IMR-90 (cell line): ENCODE measurements around the gene EVI5. TPM values are rescaled to one million over a fixed set of nuclear protein-coding genes. Genes with fewer than 3 reads are reported as not detected.

Experiments
- ATAC-seq: fragments of 200-7000 bp; cut with Tn5 transposase; 2 replicates; pipeline ENCODE4 v1.9.1; 2020; ENCODE audit warnings: low read depth, mild to moderate bottlenecking, moderate library complexity
- BruUV-seq: library from RNA; stranded (reverse); fragments of 400-500 nt; replicated peaks from 2 replicates; lab custom pipeline; 2021; lab: Mats Ljungman, UMichigan
- CTCF ChIA-PET: fragments of 300-600 bp; formaldehyde crosslinking; extraction: SDS; loops from one replicate; lab custom pipeline; 2021; ENCODE audit warnings: antibody characterized with exemption; lab: Yijun Ruan, JAX
- POLR2A ChIA-PET: fragments of 300-600 bp; sonication (Branson Sonifier 250); formaldehyde crosslinking; loops from one replicate; lab custom pipeline; 2022; ENCODE audit warnings: antibody characterized with exemption; ENCODE audit not compliant: unreplicated experiment; lab: Charles Lee
- DNase-seq: peaks from one replicate; pipeline ENCODE4 v3.0.0; 2013
- H2AFZ ChIP-seq: replicated peaks from 2 replicates; pipeline ENCODE3; 2013; ENCODE audit warnings: low read length, mild to moderate bottlenecking; ENCODE audit not compliant: poor library complexity
- H2AK5ac ChIP-seq: 2 replicates; pipeline ENCODE4 v1.6.1; 2013; ENCODE audit warnings: low read depth, low read length, inconsistent platforms
- H2AK9ac ChIP-seq: replicated peaks from 2 replicates; pipeline ENCODE3; 2013; ENCODE audit warnings: mild to moderate bottlenecking, low read depth, low read length, moderate library complexity; ENCODE audit not compliant: poor library complexity
- H2BK120ac ChIP-seq: 2 replicates; pipeline ENCODE4 v1.6.1; 2013; ENCODE audit warnings: low read depth, low read length, inconsistent platforms
- H2BK15ac ChIP-seq: 3 replicates; pipeline ENCODE4 v1.6.1; 2013; ENCODE audit warnings: low read depth, low read length, inconsistent platforms
- H2BK20ac ChIP-seq: 2 replicates; pipeline ENCODE4 v1.6.1; 2013; ENCODE audit warnings: low read depth, mild to moderate bottlenecking, inconsistent platforms, low read length, moderate library complexity
- H2BK5ac ChIP-seq: 2 replicates; pipeline ENCODE4 v1.6.1; 2013; ENCODE audit warnings: mild to moderate bottlenecking, low read depth, low read length, inconsistent platforms; ENCODE audit not compliant: poor library complexity, severe bottlenecking
- H3K14ac ChIP-seq: replicated peaks from 2 replicates; pipeline ENCODE4 v1.6.1; 2013; ENCODE audit warnings: low read depth, low read length, inconsistent platforms
- H3K18ac ChIP-seq: 2 replicates; pipeline ENCODE4 v1.6.1; 2013; ENCODE audit warnings: low read depth, low read length, control low read depth
- H3K23ac ChIP-seq: 2 replicates; pipeline ENCODE4 v1.6.1; 2013; ENCODE audit warnings: low read depth, low read length, inconsistent platforms
- H3K27ac ChIP-seq: 2 replicates; pipeline ENCODE4 v1.5.1; 2013; ENCODE audit warnings: mild to moderate bottlenecking, control low read depth, low read length; ENCODE audit not compliant: insufficient read depth
- H3K27me3 ChIP-seq: 2 replicates; pipeline ENCODE4 v1.6.1; 2013; ENCODE audit warnings: low read length; ENCODE audit not compliant: control insufficient read depth, insufficient read depth
- H3K36me3 ChIP-seq: 2 replicates; pipeline ENCODE4 v1.6.1; 2013; ENCODE audit warnings: low read length, mixed read lengths; ENCODE audit not compliant: control insufficient read depth, insufficient read depth
- H3K4ac ChIP-seq: 2 replicates; pipeline ENCODE4 v1.6.1; 2013; ENCODE audit warnings: low read depth, low read length, inconsistent platforms
- H3K4me1 ChIP-seq: 2 replicates; pipeline ENCODE4 v1.6.1; 2013; ENCODE audit warnings: low read length, mixed read lengths; ENCODE audit not compliant: control insufficient read depth, insufficient read depth
- H3K4me2 ChIP-seq: 2 replicates; pipeline ENCODE4 v1.6.1; 2013; ENCODE audit warnings: low read depth, mild to moderate bottlenecking, control low read depth, low read length, moderate library complexity
- H3K4me3 ChIP-seq: 2 replicates; pipeline ENCODE4 v1.5.1; 2013; ENCODE audit warnings: low read depth, mild to moderate bottlenecking, control low read depth, low read length, moderate library complexity; ENCODE audit not compliant: insufficient read depth
- H3K56ac ChIP-seq: 2 replicates; pipeline ENCODE4 v1.6.1; 2013; ENCODE audit warnings: low read length, inconsistent platforms; ENCODE audit not compliant: insufficient read depth; ENCODE audit errors: extremely low read depth
- H3K79me1 ChIP-seq, 2 experiments: 2 replicates each; pipeline ENCODE4 v1.6.1; 2013; ENCODE audit warnings: low read length in 2 of 2, inconsistent platforms in 1 of 2, low read depth in 1 of 2
- H3K9ac ChIP-seq: 2 replicates; pipeline ENCODE4 v1.6.1; 2013; ENCODE audit warnings: low read depth, low read length, control low read depth
- H3K9me1 ChIP-seq: 2 replicates; pipeline ENCODE4 v1.6.1; 2013; ENCODE audit warnings: low read length, inconsistent platforms; ENCODE audit not compliant: insufficient read depth
- H3K9me3 ChIP-seq: 2 replicates; pipeline ENCODE4 v1.6.1; 2013; ENCODE audit warnings: low read length; ENCODE audit not compliant: control insufficient read depth, insufficient read depth
- H4K20me1 ChIP-seq: 2 replicates; pipeline ENCODE4 v1.6.1; 2013; ENCODE audit warnings: low read length, inconsistent platforms; ENCODE audit not compliant: insufficient read depth
- H4K5ac ChIP-seq: 2 replicates; pipeline ENCODE4 v1.6.1; 2013; ENCODE audit warnings: mild to moderate bottlenecking, low read depth, low read length, control low read depth
- H4K8ac ChIP-seq, 2 experiments: 2 replicates each; pipeline ENCODE4 v1.6.1; 2013; ENCODE audit warnings: low read depth in 2 of 2, low read length in 2 of 2, control low read depth in 1 of 2, inconsistent platforms in 1 of 2
- H4K91ac ChIP-seq: 2 replicates; pipeline ENCODE4 v1.6.1; 2013; ENCODE audit warnings: low read depth, low read length, inconsistent platforms; ENCODE audit not compliant: insufficient read depth
- BHLHE40 ChIP-seq: fragments of 150-350 bp; IDR thresholded peaks from 2 replicates; pipeline ENCODE4 v1.6.1; 2016; ENCODE audit warnings: mild to moderate bottlenecking, low read depth, low read length
- CEBPB ChIP-seq: IDR thresholded peaks from 2 replicates; pipeline ENCODE4 v1.6.1; 2012; ENCODE audit warnings: low read depth, low read length, improper control_type of control experiment
- CHD1 ChIP-seq: IDR thresholded peaks from 2 replicates; pipeline ENCODE4 v1.6.1; 2012; ENCODE audit warnings: low read depth, low read length, improper control_type of control experiment
- FOS ChIP-seq: fragments of 150-350 bp; IDR thresholded peaks from 2 replicates; pipeline ENCODE4 v1.6.1; 2016; ENCODE audit warnings: low read depth, low read length
- MAFK ChIP-seq: IDR thresholded peaks from 2 replicates; pipeline ENCODE4 v1.6.1; 2012; ENCODE audit warnings: low read depth, low read length, improper control_type of control experiment
- MAZ ChIP-seq: IDR thresholded peaks from 2 replicates; pipeline ENCODE4 v1.6.1; 2012; ENCODE audit warnings: low read depth, mild to moderate bottlenecking, low read length, improper control_type of control experiment, moderate library complexity, borderline replicate concordance
- MXI1 ChIP-seq: IDR thresholded peaks from 2 replicates; pipeline ENCODE4 v1.6.1; 2012; ENCODE audit warnings: low read depth, mild to moderate bottlenecking, low read length, moderate library complexity, borderline replicate concordance
- NFE2L2 ChIP-seq: fragments of 150-350 bp; IDR thresholded peaks from 2 replicates; pipeline ENCODE4 v1.6.1; 2016; ENCODE audit warnings: low read depth, mild to moderate bottlenecking, low read length
- POLR2A ChIP-seq: IDR thresholded peaks from 2 replicates; pipeline ENCODE4 v1.6.1; 2012; ENCODE audit warnings: mild to moderate bottlenecking, low read depth, low read length
- RAD21 ChIP-seq: IDR thresholded peaks from 2 replicates; pipeline ENCODE4 v1.6.1; 2012; ENCODE audit warnings: low read length, improper control_type of control experiment
- RCOR1 ChIP-seq: IDR thresholded peaks from 2 replicates; pipeline ENCODE4 v1.6.1; 2012; ENCODE audit warnings: mild to moderate bottlenecking, low read length, improper control_type of control experiment; ENCODE audit not compliant: insufficient replicate concordance
- RFX5 ChIP-seq: IDR thresholded peaks from 2 replicates; pipeline ENCODE4 v1.8.0; 2012; ENCODE audit warnings: low read depth, mild to moderate bottlenecking, low read length, moderate library complexity
- SMC3 ChIP-seq: fragments of 150-350 bp; IDR thresholded peaks from 2 replicates; pipeline ENCODE4 v1.6.1; 2016; ENCODE audit warnings: low read depth, mild to moderate bottlenecking, antibody characterized with exemption, low read length, moderate library complexity
- WGBS, 2 experiments: methylation state at CpG; one replicate each; pipeline versions ENCODE4 v1.1.5 to v1.1.7; 2013; ENCODE audit warnings: missing lambda C conversion rate in 2 of 2; ENCODE audit not compliant: insufficient read length in 1 of 2; ENCODE audit errors: extremely low coverage in 2 of 2; 5-methylcytosine and 5-hydroxymethylcytosine counted together
- dilution Hi-C: fragments of 300-500 bp; cut with HindIII; formaldehyde crosslinking; loops from one replicate; pipeline ENCODE4 v1.14.3; 2018; ENCODE audit warnings: low sequenced_read_pairs; ENCODE audit not compliant: unreplicated experiment
- in situ Hi-C: fragments of 300-500 bp; cut with MboI; formaldehyde crosslinking; loops from 3 replicates; pipeline ENCODE4 v1.14.3; 2019; ENCODE audit warnings: low sequenced_read_pairs, inconsistent platforms, mixed read lengths
- intact Hi-C: fragments of 100-400 bp; cut with micrococcal nuclease; formaldehyde crosslinking; loops from 2 replicates; pipeline ENCODE4 v1.10.0; 2022
- polyA plus RNA-seq, 3 experiments: library from polyadenylated mRNA; depleted of rRNA; stranded (reverse); fragments of >200 nt; gene quantifications; 2 replicates each; pipeline ENCODE4 v1.2.3, GENCODE V29; 2012; ENCODE audit warnings: low replicate concordance in 1 of 3
- total RNA-seq: library from RNA; depleted of rRNA; stranded (reverse); fragments of >200 nt; gene quantifications from 2 replicates; pipeline ENCODE4 v1.2.3, GENCODE V29; 2012
- TF ChIP-seq, protein P1 (sequence below): conservative IDR thresholded peaks from 2 replicates; pipeline ENCODE4 v1.5.1; 2012; ENCODE audit warnings: mild to moderate bottlenecking, low read depth, low read length, improper control_type of control experiment
- TF ChIP-seq, protein P2 (sequence below): fragments of 150-350 bp; IDR thresholded peaks from 2 replicates; pipeline ENCODE4 v1.6.1; 2017; ENCODE audit warnings: mild to moderate bottlenecking, antibody characterized with exemption, low read length, low read depth
- TF ChIP-seq, protein P3 (sequence below): fragments of 150-350 bp; IDR thresholded peaks from 2 replicates; pipeline ENCODE4 v1.6.1; 2016; ENCODE audit warnings: low read depth, mild to moderate bottlenecking, low read length, moderate library complexity, borderline replicate concordance

EVI5 gene
- total and polyA plus RNA-seq, 2 of the 4 experiments (the other 2 are of a cell fraction) = 13.9 to 26.9 TPM

DNA sequence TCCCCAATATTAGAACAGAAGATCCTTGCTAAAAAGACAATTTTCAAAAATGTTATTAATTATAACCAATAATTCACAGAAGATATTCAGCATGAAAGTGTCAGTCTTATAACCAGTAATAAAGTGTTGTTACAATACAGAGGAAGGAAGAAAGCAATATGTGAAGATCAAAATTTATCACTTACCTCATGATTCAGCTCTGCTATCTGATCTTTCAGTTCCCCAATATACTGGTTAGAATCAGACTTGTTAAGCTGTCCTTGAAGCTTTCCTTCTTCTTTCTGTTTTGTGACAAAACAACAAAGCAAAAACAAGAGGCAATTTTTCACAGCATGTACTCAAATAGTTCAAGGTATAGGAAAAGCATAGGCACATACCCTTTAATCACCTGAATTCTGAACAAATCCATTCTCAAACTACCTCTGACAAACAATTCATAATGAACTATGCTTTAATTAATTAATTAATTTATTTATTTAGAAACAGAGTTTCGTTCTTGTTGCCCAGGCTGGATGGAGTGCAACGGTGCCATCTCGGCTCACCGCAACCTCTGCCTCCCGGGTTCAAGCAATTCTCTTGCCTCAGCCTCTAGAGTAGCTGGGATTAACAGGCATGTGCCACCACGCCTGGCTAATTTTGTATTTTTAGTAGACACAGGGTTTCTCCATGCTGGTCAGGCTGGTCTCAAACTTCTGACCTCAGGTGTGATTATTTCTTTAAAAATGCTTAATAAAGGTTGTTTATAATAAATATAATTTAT, 221.3 kb downstream of the EVI5 start:
- no peaks in the 10 kb centered on the region for H3K27me3 ChIP-seq
- no peak overlapping the region for H2BK20ac ChIP-seq
- H2BK5ac ChIP-seq = no peak overlapping the region
- H2BK15ac ChIP-seq = no peak overlapping the region
- no peak for ATAC-seq
- POLR2A ChIA-PET = no interaction called here
- H4K91ac ChIP-seq = no peak overlapping the region
- WGBS, 2 experiments = 100% methylated on average over 1 of the region's 6 CpGs; no CpG with 5 or more reads in 1 of the 2 experiments
- H2AFZ ChIP-seq = no peak overlapping the region
- no peak overlapping the region for H3K4me2 ChIP-seq
- H2AK5ac ChIP-seq = no peak overlapping the region
- no peak overlapping the region for H3K56ac ChIP-seq
- H3K79me1 ChIP-seq = no peaks in the 10 kb centered on the region; a peak in 2 of 4 replicates
- H3K14ac ChIP-seq = no peak overlapping the region
- no peak overlapping the region for H3K23ac ChIP-seq
- no peaks in the 10 kb centered on the region for H3K4me1 ChIP-seq
- no TSS peak for BruUV-seq
- H3K36me3 ChIP-seq = peaks cover 2% of the 10 kb centered on the region; the same call in 1 of the 2 replicates
- H3K4me3 ChIP-seq = no peak overlapping the region
- H3K4ac ChIP-seq = no peak overlapping the region
- no peaks in the 10 kb centered on the region for H3K9me1 ChIP-seq
- H4K8ac ChIP-seq = no peak overlapping the region
- DNase-seq = no peak
- H4K20me1 ChIP-seq = no peaks in the 10 kb centered on the region
- in situ Hi-C loops (no loop called here), dilution Hi-C loops (no loop called here), intact Hi-C loops (no loop called here)
- CTCF ChIA-PET = no interaction called here
- H3K9ac ChIP-seq = no peak overlapping the region
- H3K27ac ChIP-seq = no peak overlapping the region
- H3K18ac ChIP-seq = no peak overlapping the region
- H2AK9ac ChIP-seq = no peak overlapping the region
- TF ChIP-seq BHLHE40 = no peak
- TF ChIP-seq CHD1 = no peak
- TF ChIP-seq, protein P1, sequence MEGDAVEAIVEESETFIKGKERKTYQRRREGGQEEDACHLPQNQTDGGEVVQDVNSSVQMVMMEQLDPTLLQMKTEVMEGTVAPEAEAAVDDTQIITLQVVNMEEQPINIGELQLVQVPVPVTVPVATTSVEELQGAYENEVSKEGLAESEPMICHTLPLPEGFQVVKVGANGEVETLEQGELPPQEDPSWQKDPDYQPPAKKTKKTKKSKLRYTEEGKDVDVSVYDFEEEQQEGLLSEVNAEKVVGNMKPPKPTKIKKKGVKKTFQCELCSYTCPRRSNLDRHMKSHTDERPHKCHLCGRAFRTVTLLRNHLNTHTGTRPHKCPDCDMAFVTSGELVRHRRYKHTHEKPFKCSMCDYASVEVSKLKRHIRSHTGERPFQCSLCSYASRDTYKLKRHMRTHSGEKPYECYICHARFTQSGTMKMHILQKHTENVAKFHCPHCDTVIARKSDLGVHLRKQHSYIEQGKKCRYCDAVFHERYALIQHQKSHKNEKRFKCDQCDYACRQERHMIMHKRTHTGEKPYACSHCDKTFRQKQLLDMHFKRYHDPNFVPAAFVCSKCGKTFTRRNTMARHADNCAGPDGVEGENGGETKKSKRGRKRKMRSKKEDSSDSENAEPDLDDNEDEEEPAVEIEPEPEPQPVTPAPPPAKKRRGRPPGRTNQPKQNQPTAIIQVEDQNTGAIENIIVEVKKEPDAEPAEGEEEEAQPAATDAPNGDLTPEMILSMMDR = no peak
- no peak for TF ChIP-seq RCOR1
- TF ChIP-seq, protein P2, sequence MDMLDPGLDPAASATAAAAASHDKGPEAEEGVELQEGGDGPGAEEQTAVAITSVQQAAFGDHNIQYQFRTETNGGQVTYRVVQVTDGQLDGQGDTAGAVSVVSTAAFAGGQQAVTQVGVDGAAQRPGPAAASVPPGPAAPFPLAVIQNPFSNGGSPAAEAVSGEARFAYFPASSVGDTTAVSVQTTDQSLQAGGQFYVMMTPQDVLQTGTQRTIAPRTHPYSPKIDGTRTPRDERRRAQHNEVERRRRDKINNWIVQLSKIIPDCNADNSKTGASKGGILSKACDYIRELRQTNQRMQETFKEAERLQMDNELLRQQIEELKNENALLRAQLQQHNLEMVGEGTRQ = no peak
- TF ChIP-seq CEBPB = no peak
- TF ChIP-seq FOS = no peak
- no peak for TF ChIP-seq RAD21
- no peak for TF ChIP-seq MAZ
- TF ChIP-seq, protein P3, sequence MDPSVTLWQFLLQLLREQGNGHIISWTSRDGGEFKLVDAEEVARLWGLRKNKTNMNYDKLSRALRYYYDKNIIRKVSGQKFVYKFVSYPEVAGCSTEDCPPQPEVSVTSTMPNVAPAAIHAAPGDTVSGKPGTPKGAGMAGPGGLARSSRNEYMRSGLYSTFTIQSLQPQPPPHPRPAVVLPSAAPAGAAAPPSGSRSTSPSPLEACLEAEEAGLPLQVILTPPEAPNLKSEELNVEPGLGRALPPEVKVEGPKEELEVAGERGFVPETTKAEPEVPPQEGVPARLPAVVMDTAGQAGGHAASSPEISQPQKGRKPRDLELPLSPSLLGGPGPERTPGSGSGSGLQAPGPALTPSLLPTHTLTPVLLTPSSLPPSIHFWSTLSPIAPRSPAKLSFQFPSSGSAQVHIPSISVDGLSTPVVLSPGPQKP = no peak
- no peak for TF ChIP-seq SMC3
- no peak for TF ChIP-seq RFX5
- TF ChIP-seq NFE2L2 = no peak
- no peak for TF ChIP-seq MAFK
- no peak for TF ChIP-seq MXI1
- no peak for TF ChIP-seq POLR2A
- no peak overlapping the region for H2BK120ac ChIP-seq
- no peak overlapping the region for H4K5ac ChIP-seq
- no peaks in the 10 kb centered on the region for H3K9me3 ChIP-seq
